Renal cortical epithelial cell (primary cell): ENCODE data around the gene ANOS1. TPM values are rescaled to one million over a fixed set of nuclear protein-coding genes. Genes with fewer than 3 reads are reported as not detected.
"Not testable (repeated sequence)": the region's sequence is repeated elsewhere in the genome, so short reads cannot be mapped to it uniquely, and the experiment has no call there.

Experiments used
- DNase-seq: peaks from one replicate; pipeline ENCODE4 v3.0.0-alpha.2; 2011; ENCODE audit warnings: low read depth
- total RNA-seq: library from RNA; depleted of rRNA; stranded (reverse); fragments of >200 nt; gene quantifications from 2 replicates; pipeline ENCODE4 v1.2.3, GENCODE V29; 2014

The ANOS1 gene
- total RNA-seq, 1 donor from 2014 or later = 1.9 TPM

GRCh38 chrX:8629871-8630270 lies 102.1 kb downstream of the ANOS1 start:
- no peak for DNase-seq

GRCh38 chrX:8627796-8628195 lies 104.1 kb downstream of the ANOS1 start:
- DNase-seq = no peak

- DNase-seq = peak; percentile 83
Measured at GRCh38 chrX:8607326-8607725, 124.6 kb downstream of the ANOS1 start.

GRCh38 chrX:8604131-8604530 lies 127.8 kb downstream of the ANOS1 start:
- no peak for DNase-seq

- no peak for DNase-seq
Measured at GRCh38 chrX:8591501-8591900, 140.4 kb downstream of the ANOS1 start.

- DNase-seq = no peak
Measured at GRCh38 chrX:8586953-8587352, 145.0 kb downstream of the ANOS1 start.

- DNase-seq = peak; percentile 34
Measured at GRCh38 chrX:8579602-8580001, 152.3 kb downstream of the ANOS1 start.

- no peak for DNase-seq
Measured at GRCh38 chrX:8576821-8577220, 155.1 kb downstream of the ANOS1 start.

GRCh38 chrX:8565729-8566128 lies 166.2 kb downstream of the ANOS1 start:
- DNase-seq = no peak

GRCh38 chrX:8548446-8548845 lies 183.5 kb downstream of the ANOS1 start:
- no peak for DNase-seq

- DNase-seq = no peak
Measured at GRCh38 chrX:8546715-8547114, 185.2 kb downstream of the ANOS1 start.

GRCh38 chrX:8520791-8521190 lies 211.1 kb downstream of the ANOS1 start:
- DNase-seq = no peak

GRCh38 chrX:8520178-8520577 lies 211.8 kb downstream of the ANOS1 start:
- DNase-seq = no peak

GRCh38 chrX:8504451-8504850 lies 227.5 kb downstream of the ANOS1 start:
- DNase-seq = peak; percentile 30

GRCh38 chrX:8502101-8502500 lies 229.8 kb downstream of the ANOS1 start:
- not testable (repeated sequence) for DNase-seq

GRCh38 chrX:8500203-8500602 lies 231.7 kb downstream of the ANOS1 start:
- no peak for DNase-seq

GRCh38 chrX:8495036-8495435 lies 236.9 kb downstream of the ANOS1 start:
- not testable (repeated sequence) for DNase-seq

- no peak for DNase-seq
Measured at GRCh38 chrX:8484360-8484949, 247.5 kb downstream of the ANOS1 start.

Other genes with a start within 250 kb of the ANOS1 start
- gene FAM9A, start 69.2 kb upstream of the ANOS1 start, total RNA-seq = not detected in 2 replicates